Caco-2 (cell line): ENCODE measurements around the gene KCNAB1. TPM values are rescaled to one million over a fixed set of nuclear protein-coding genes. Genes with fewer than 3 reads are reported as not detected.

Experiments used
- BruUV-seq: library from RNA; stranded (reverse); fragments of 400-500 nt; replicated peaks from 2 replicates; lab custom pipeline; 2021; lab: Mats Ljungman, UMichigan
- CTCF ChIA-PET: fragments of 300-600 bp; sonication (Branson Sonifier 250); formaldehyde crosslinking; loops from one replicate; lab custom pipeline; 2022; ENCODE audit warnings: antibody characterized with exemption; lab: Charles Lee
- POLR2A ChIA-PET: fragments of 300-600 bp; sonication (Branson Sonifier 250); formaldehyde crosslinking; loops from one replicate; lab custom pipeline; 2022; ENCODE audit warnings: antibody characterized with exemption; lab: Charles Lee
- DNase-seq, 2 experiments: peaks; one replicate each; pipeline versions ENCODE4 v3.0.0 to v3.0.0-alpha.2; 2020 to 2022
- H3K27me3 ChIP-seq: replicated peaks from 2 replicates; pipeline ENCODE4 v1.6.0; 2011; ENCODE audit warnings: low read length; ENCODE audit not compliant: control insufficient read depth, insufficient read depth
- H3K36me3 ChIP-seq: 2 replicates; pipeline ENCODE4 v1.5.1; 2011; ENCODE audit warnings: low read length; ENCODE audit not compliant: control insufficient read depth, insufficient read depth
- H3K4me1 ChIP-seq: fragments of 250-450 bp; sonication (Bioruptor Pico); 2 replicates; pipeline ENCODE4 v1.5.1; 2020; ENCODE audit warnings: mild to moderate bottlenecking
- H3K4me3 ChIP-seq: 2 replicates; pipeline ENCODE4 v1.5.1; 2011; ENCODE audit warnings: low read depth, mild to moderate bottlenecking, control low read depth, low read length
- H3K9me3 ChIP-seq: fragments of 250-450 bp; sonication (Bioruptor Pico); 2 replicates; pipeline ENCODE4 v1.5.1; 2020; ENCODE audit warnings: mild to moderate bottlenecking, moderate library complexity
- H3K27ac Mint-ChIP-seq: one replicate; pipeline ENCODE4 v1.8.0; 2022; ENCODE audit warnings: mixed read lengths; ENCODE audit not compliant: unreplicated experiment
- H3K27me3 Mint-ChIP-seq: one replicate; pipeline ENCODE4 v1.8.0; 2022; ENCODE audit warnings: mixed read lengths; ENCODE audit not compliant: insufficient read depth, unreplicated experiment
- H3K36me3 Mint-ChIP-seq: one replicate; pipeline ENCODE4 v1.8.0; 2022; ENCODE audit warnings: mild to moderate bottlenecking, mixed read lengths; ENCODE audit not compliant: insufficient read depth, unreplicated experiment
- H3K4me1 Mint-ChIP-seq: one replicate; pipeline ENCODE4 v1.8.0; 2022; ENCODE audit warnings: low read depth, mixed read lengths; ENCODE audit not compliant: unreplicated experiment
- H3K4me3 Mint-ChIP-seq: one replicate; pipeline ENCODE4 v1.8.0; 2022; ENCODE audit warnings: mild to moderate bottlenecking, moderate library complexity, mixed read lengths; ENCODE audit not compliant: unreplicated experiment
- H3K9me3 Mint-ChIP-seq: one replicate; pipeline ENCODE4 v1.8.0; 2022; ENCODE audit warnings: mixed read lengths; ENCODE audit not compliant: unreplicated experiment
- intact Hi-C: fragments of 100-400 bp; cut with micrococcal nuclease; formaldehyde crosslinking; loops from one replicate; pipeline ENCODE4 v1.10.0; 2022; ENCODE audit not compliant: unreplicated experiment
- total RNA-seq: library from RNA; stranded (reverse); gene quantifications from 2 replicates; pipeline ENCODE4 v1.2.3, GENCODE V29; 2022
- TF ChIP-seq, protein P1 (sequence below), 2 experiments: fragments of 200-600 bp in 1 of 2; IDR thresholded peaks; 1 replicate in 1 of 2; 2 replicates in 1 of 2; pipeline versions ENCODE4 v1.5.1 to v1.8.0; 2011 to 2022; ENCODE audit warnings: antibody characterized with exemption in 1 of 2, control low read depth in 1 of 2, inconsistent platforms in 1 of 2, low read depth in 1 of 2, low read length in 1 of 2, mild to moderate bottlenecking in 1 of 2, moderate library complexity in 1 of 2; ENCODE audit not compliant: insufficient read depth in 1 of 2, severe bottlenecking in 1 of 2, unreplicated experiment in 1 of 2

The KCNAB1 gene
- total RNA-seq, 1 experiment from 2014 or later: 0.14 TPM

DNA sequence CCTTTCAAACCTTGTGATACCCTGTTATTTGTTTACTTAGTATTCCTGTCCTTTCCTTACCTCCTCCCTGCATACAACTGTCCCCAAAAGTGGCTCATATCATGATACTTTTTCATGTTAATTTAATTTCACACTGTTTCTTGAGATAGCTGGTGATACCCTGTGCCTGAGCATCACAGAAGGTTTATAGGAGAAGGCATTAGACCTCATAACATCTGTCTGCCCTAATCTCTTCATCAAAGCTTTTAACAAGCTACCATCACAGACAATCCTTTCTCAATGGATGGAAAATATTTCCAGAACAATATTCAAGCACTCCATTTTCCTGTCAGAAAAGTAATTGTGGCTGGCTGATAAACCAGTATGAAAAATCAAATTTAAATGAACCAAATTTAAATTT lies 353.0 kb downstream of the KCNAB1 start:
- Mint-ChIP-seq H3K27me3 (peaks cover 7% of the 10 kb centered on the region), H3K4me1 (no peaks in the 10 kb centered on the region), H3K4me3 (no peak overlapping the region), H3K9me3 (no peaks in the 10 kb centered on the region), H3K27ac (no peak overlapping the region), H3K36me3 (no peaks in the 10 kb centered on the region)
- no TSS peak for BruUV-seq
- intact Hi-C loops: no loop called here
- Histone ChIP-seq H3K9me3 (no peaks in the 10 kb centered on the region), H3K27me3 (no peaks in the 10 kb centered on the region; the same call in 1 of the 2 replicates), H3K4me1 (no peaks in the 10 kb centered on the region), H3K36me3 (no peaks in the 10 kb centered on the region), H3K4me3 (no peak overlapping the region)
- TF ChIP-seq, protein P1, sequence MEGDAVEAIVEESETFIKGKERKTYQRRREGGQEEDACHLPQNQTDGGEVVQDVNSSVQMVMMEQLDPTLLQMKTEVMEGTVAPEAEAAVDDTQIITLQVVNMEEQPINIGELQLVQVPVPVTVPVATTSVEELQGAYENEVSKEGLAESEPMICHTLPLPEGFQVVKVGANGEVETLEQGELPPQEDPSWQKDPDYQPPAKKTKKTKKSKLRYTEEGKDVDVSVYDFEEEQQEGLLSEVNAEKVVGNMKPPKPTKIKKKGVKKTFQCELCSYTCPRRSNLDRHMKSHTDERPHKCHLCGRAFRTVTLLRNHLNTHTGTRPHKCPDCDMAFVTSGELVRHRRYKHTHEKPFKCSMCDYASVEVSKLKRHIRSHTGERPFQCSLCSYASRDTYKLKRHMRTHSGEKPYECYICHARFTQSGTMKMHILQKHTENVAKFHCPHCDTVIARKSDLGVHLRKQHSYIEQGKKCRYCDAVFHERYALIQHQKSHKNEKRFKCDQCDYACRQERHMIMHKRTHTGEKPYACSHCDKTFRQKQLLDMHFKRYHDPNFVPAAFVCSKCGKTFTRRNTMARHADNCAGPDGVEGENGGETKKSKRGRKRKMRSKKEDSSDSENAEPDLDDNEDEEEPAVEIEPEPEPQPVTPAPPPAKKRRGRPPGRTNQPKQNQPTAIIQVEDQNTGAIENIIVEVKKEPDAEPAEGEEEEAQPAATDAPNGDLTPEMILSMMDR (IDR thresholded peaks at IDR 0.05; ENCODE audit: insufficient read depth in 1 of 2, low read depth in 1 of 2, low read length in 1 of 2, severe bottlenecking in 1 of 2, unreplicated experiment in 1 of 2): no peak
- ChIA-PET POLR2A (no interaction called here), CTCF (no interaction called here)
- DNase-seq: no peak

DNA sequence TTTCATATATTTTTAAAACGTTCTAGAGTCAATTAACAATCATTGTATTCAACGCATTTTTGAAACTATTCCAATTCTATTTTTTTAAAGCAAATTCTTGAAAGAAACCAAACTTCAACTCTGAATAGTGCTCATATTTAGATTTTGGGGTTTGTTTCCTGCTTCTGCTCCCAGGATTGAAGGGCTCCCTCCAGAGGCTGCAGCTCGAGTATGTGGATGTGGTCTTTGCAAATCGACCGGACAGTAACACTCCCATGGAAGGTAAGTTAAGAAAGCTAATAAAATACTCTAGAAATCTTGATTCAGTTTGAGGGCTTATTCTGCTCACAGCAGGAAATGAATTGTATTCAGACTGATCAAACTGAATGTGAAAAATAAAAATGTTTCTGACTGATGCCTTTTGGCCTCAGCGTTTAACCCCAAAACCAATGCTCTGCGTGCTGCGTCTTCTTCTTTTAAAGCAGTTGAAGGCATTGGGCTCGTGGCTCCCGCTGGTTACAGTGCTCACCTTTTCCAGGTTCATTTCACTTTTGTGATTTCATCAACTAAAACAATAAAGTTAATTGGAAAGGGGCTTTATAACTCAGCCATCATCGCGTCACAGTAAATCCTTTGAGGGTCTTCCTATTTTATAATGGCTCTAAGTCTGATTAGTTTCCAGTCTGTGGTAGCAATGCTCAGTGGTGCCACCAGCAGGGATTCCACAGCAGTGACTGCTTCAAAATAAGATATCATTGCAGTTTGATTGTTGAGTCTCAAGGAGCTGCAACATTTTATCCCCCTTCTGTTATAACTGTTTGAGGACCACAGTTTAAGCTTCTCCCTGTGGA lies 354.4 kb downstream of the KCNAB1 start:
- no peak overlapping the region for H3K27ac Mint-ChIP-seq
- BruUV-seq: no TSS peak
- no peaks in the 10 kb centered on the region for H3K9me3 Mint-ChIP-seq
- intact Hi-C loops: loop anchor here (1.0 kb wide), 1 partner anchor 324 kb away; no protein-coding TSS in a partner anchor
- H3K36me3 ChIP-seq: no peaks in the 10 kb centered on the region
- no peak overlapping the region for H3K4me3 ChIP-seq
- H3K4me3 Mint-ChIP-seq: no peak overlapping the region
- peaks cover 7% of the 10 kb centered on the region for H3K27me3 Mint-ChIP-seq
- H3K36me3 Mint-ChIP-seq: no peaks in the 10 kb centered on the region
- DNase-seq: peak in 1 of 2 experiments; percentile 13
- ChIA-PET CTCF (interaction anchor here (0.9 to 1.4 kb wide), 2 partner anchors 25 to 301 kb away, joined by 3 to 4 read pairs; no protein-coding TSS in a partner anchor), POLR2A (no interaction called here)
- H3K9me3 ChIP-seq: no peaks in the 10 kb centered on the region
- H3K4me1 ChIP-seq: no peaks in the 10 kb centered on the region
- no peaks in the 10 kb centered on the region for H3K4me1 Mint-ChIP-seq
- TF ChIP-seq, protein P1 (IDR thresholded peaks at IDR 0.05; ENCODE audit: insufficient read depth in 1 of 2, low read depth in 1 of 2, low read length in 1 of 2, severe bottlenecking in 1 of 2, unreplicated experiment in 1 of 2): peak in 1 of 2 experiments; percentile 50
- no peaks in the 10 kb centered on the region; the same call in 1 of the 2 replicates for H3K27me3 ChIP-seq

DNA sequence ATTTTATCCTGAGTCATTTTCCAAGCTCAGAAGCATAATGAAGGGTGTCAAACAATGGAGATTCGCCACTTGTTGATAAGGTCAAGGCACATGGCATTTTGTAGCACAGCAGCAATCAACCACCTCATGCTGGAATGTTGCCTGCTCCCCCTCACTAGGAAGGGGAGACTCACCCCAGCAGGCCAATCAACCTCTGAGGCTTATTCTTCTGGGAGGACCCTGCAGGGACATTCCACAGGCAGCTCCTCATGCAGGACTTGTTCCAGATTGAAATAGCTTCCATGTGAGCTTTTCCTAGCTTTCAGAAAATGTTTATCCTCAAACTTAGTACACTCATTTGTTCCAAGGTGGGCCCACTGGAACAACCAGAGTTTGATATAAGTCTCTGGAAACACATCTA lies 356.9 kb downstream of the KCNAB1 start:
- intact Hi-C loops: no loop called here
- Mint-ChIP-seq H3K4me3 (no peak overlapping the region), H3K36me3 (no peaks in the 10 kb centered on the region), H3K9me3 (no peaks in the 10 kb centered on the region), H3K27me3 (peaks cover 6% of the 10 kb centered on the region), H3K4me1 (no peaks in the 10 kb centered on the region), H3K27ac (no peak overlapping the region)
- H3K9me3 ChIP-seq: no peaks in the 10 kb centered on the region
- H3K36me3 ChIP-seq: no peaks in the 10 kb centered on the region
- POLR2A ChIA-PET: no interaction called here
- H3K4me1 ChIP-seq: no peaks in the 10 kb centered on the region
- no peak overlapping the region for H3K4me3 ChIP-seq
- no peaks in the 10 kb centered on the region; the same call in 1 of the 2 replicates for H3K27me3 ChIP-seq
- no peak for DNase-seq
- BruUV-seq: no TSS peak
- CTCF ChIA-PET: no interaction called here
- TF ChIP-seq, protein P1 (IDR thresholded peaks at IDR 0.05; ENCODE audit: insufficient read depth in 1 of 2, low read depth in 1 of 2, low read length in 1 of 2, severe bottlenecking in 1 of 2, unreplicated experiment in 1 of 2): no peak
